Gastrocnemius medialis (tissue), 4 donors: ENCODE results near the gene ZNF710. TPM values are rescaled to one million over a fixed set of nuclear protein-coding genes. Genes with fewer than 3 reads are reported as not detected.

Source experiments
- ATAC-seq, 2 donors: fragments of 150-250 bp; one replicate each; pipeline ENCODE4 v1.9.1; 2016
- DNase-seq, 2 donors: peaks; one replicate each; pipeline ENCODE4 v3.0.0-alpha.2; 2019
- H3K27ac ChIP-seq, 4 donors: fragments of 200-600 bp; sonication (generic); 1 replicate in 1 of 4; 2 replicates in 3 of 4; pipeline ENCODE4 v1.5.1; 2016 to 2018; ENCODE audit warnings: mild to moderate bottlenecking in 2 of 4, moderate library complexity in 1 of 4
- H3K27me3 ChIP-seq, 3 donors: fragments of 200-600 bp; sonication (generic) in 2 of 3; 1 replicate in 1 of 3; 2 replicates in 2 of 3; pipeline versions ENCODE4 v1.5.1 to v1.6.0; 2016 to 2019; ENCODE audit warnings: mild to moderate bottlenecking in 1 of 3, moderate library complexity in 1 of 3
- H3K36me3 ChIP-seq, 2 donors: fragments of 200-600 bp; sonication (generic) in 1 of 2; one replicate each; pipeline ENCODE4 v1.5.1; 2017 to 2018
- H3K4me1 ChIP-seq, 2 donors: fragments of 200-600 bp; sonication (generic) in 1 of 2; one replicate each; pipeline ENCODE4 v1.5.1; 2016 to 2017; ENCODE audit warnings: mild to moderate bottlenecking in 2 of 2
- H3K4me3 ChIP-seq, 4 donors: fragments of 200-600 bp; sonication (generic) in 3 of 4; 1 replicate in 1 of 4; 2 replicates in 3 of 4; pipeline ENCODE4 v1.5.1; 2016 to 2019; ENCODE audit warnings: mild to moderate bottlenecking in 2 of 4
- H3K9me3 ChIP-seq, 3 donors: fragments of 200-600 bp; sonication (generic) in 2 of 3; 1 replicate in 1 of 3; 2 replicates in 2 of 3; pipeline ENCODE4 v1.5.1; 2016 to 2019
- POLR2A ChIP-seq, 2 donors: fragments of 450-650 bp; IDR thresholded peaks; one replicate each; pipeline ENCODE4 v1.6.1; 2017; ENCODE audit warnings: antibody characterized with exemption in 2 of 2, mild to moderate bottlenecking in 2 of 2, moderate library complexity in 2 of 2
- in situ Hi-C, 4 donors: fragments of 200-750 bp; cut with MboI; loops; one replicate each; pipeline versions ENCODE4 v1.15.0 to v1.8.0; 2017; ENCODE audit warnings: low sequenced_read_pairs in 4 of 4
- intact Hi-C: fragments of 100-400 bp; cut with DNase I; formaldehyde crosslinking; loops from one replicate; pipeline ENCODE4 v1.15.1; 2023; ENCODE audit warnings: low total_unique reads
- total RNA-seq, 4 donors: library from RNA; depleted of rRNA; stranded (reverse); fragments of >200 nt; gene quantifications; one replicate each; pipeline versions ENCODE4 v1.1.0 to v1.2.3, GENCODE V29; 2016
- TF ChIP-seq, protein P1 (sequence below), 5 experiments: fragments of 450-650 bp in 3 of 5; fragments of 200-600 bp in 2 of 5; sonication (generic) in 2 of 5; IDR thresholded peaks in 4 of 5; conservative IDR thresholded peaks in 1 of 5; 1 replicate in 4 of 5; 2 replicates in 1 of 5; pipeline ENCODE4 v1.5.1; 2016 to 2019; ENCODE audit warnings: antibody characterized with exemption in 5 of 5, mild to moderate bottlenecking in 3 of 5, moderate library complexity in 3 of 5

The ZNF710 gene
- total RNA-seq, 4 donors from 2014 or later: 2.6 to 5.4 (median 3.2) TPM

DNA sequence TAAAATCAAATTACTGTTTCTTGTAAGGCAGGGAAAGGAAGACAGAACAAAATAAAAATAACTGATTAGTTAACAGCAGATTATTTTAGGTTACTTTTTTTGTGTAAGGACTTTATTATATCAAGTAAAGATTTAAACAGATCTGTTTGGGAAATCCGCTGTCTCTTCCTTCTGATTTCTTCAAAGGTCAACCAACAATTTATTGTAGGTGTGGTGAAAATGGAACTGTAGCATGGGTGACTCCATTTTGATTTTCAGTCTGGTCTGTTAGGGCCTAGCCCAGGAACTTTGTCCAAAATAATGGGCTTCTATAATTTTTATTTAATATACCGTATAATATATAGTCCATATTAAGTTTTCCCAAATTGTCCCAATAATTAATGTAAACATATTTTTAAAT lies 114.7 kb downstream of the ZNF710 start:
- intact Hi-C loops (no loop called here), in situ Hi-C loops (no loop called here)
- ATAC-seq (no peak), DNase-seq (no peak)
- H3K4me1 ChIP-seq: no peaks in the 10 kb centered on the region
- no peak overlapping the region for H3K27ac ChIP-seq
- TF ChIP-seq, protein P1, sequence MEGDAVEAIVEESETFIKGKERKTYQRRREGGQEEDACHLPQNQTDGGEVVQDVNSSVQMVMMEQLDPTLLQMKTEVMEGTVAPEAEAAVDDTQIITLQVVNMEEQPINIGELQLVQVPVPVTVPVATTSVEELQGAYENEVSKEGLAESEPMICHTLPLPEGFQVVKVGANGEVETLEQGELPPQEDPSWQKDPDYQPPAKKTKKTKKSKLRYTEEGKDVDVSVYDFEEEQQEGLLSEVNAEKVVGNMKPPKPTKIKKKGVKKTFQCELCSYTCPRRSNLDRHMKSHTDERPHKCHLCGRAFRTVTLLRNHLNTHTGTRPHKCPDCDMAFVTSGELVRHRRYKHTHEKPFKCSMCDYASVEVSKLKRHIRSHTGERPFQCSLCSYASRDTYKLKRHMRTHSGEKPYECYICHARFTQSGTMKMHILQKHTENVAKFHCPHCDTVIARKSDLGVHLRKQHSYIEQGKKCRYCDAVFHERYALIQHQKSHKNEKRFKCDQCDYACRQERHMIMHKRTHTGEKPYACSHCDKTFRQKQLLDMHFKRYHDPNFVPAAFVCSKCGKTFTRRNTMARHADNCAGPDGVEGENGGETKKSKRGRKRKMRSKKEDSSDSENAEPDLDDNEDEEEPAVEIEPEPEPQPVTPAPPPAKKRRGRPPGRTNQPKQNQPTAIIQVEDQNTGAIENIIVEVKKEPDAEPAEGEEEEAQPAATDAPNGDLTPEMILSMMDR (IDR thresholded peaks at IDR 0.05 in 4 of 5, conservative IDR thresholded peaks at IDR 0.05 in 1 of 5): no peak
- TF ChIP-seq POLR2A (IDR thresholded peaks at IDR 0.05): no peak
- H3K27me3 ChIP-seq: no peaks in the 10 kb centered on the region
- H3K36me3 ChIP-seq: no peaks in the 10 kb centered on the region
- H3K9me3 ChIP-seq: no peaks in the 10 kb centered on the region
- H3K4me3 ChIP-seq: no peak overlapping the region

DNA sequence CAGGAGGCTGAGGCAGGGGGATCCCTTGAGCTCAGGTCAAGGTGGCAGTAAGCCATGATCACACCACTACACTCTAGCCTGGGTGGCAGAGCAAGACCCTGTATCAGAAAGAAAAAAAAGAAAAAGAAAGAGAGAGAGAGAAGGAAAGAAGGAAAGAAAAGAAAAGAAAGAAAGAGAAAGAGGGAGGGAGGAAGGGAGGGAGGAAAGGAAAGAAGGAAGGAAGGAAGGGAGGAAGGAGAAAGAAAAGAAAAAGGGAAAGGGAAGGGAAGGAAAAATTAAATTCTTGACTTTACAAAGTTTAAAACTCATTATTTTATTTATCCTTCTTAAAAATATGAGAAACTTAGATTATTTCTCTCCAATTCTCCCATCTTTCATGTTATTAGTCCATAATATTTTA lies 118.2 kb downstream of the ZNF710 start:
- no peak for DNase-seq
- Histone ChIP-seq H3K4me3 (no peak overlapping the region), H3K27me3 (no peaks in the 10 kb centered on the region), H3K4me1 (no peaks in the 10 kb centered on the region), H3K27ac (no peak overlapping the region), H3K9me3 (no peaks in the 10 kb centered on the region), H3K36me3 (no peaks in the 10 kb centered on the region)
- intact Hi-C loops (no loop called here), in situ Hi-C loops (no loop called here)
- TF ChIP-seq, protein P1 (IDR thresholded peaks at IDR 0.05 in 4 of 5, conservative IDR thresholded peaks at IDR 0.05 in 1 of 5): no peak
- no peak for TF ChIP-seq POLR2A (IDR thresholded peaks at IDR 0.05)
- ATAC-seq: no peak

DNA sequence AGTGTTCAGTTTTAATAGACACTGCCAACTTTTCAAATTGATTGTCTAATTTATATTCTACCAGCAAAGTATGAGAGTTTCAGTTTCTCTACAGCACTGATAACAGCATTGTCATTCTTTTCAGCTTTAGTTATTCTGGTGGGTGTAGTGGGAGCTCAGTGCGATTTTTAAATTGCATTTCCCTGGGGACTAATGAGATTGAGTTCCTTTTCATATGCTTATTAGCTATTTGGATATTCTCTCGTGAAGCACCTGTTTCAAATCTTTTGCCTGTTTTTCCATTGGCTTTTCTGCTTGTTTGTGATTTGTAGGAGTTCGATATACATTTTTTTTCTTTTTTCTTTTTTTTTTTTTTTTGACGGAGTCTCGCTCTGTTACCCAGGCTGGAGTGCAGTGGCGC lies 120.0 kb downstream of the ZNF710 start:
- intact Hi-C loops (no loop called here), in situ Hi-C loops (no loop called here)
- Histone ChIP-seq H3K4me3 (no peak overlapping the region), H3K36me3 (no peaks in the 10 kb centered on the region), H3K27ac (no peak overlapping the region), H3K4me1 (no peaks in the 10 kb centered on the region), H3K27me3 (no peaks in the 10 kb centered on the region), H3K9me3 (no peaks in the 10 kb centered on the region)
- DNase-seq (no peak), ATAC-seq (no peak)
- no peak for TF ChIP-seq POLR2A (IDR thresholded peaks at IDR 0.05)
- TF ChIP-seq, protein P1 (IDR thresholded peaks at IDR 0.05 in 4 of 5, conservative IDR thresholded peaks at IDR 0.05 in 1 of 5): no peak

DNA sequence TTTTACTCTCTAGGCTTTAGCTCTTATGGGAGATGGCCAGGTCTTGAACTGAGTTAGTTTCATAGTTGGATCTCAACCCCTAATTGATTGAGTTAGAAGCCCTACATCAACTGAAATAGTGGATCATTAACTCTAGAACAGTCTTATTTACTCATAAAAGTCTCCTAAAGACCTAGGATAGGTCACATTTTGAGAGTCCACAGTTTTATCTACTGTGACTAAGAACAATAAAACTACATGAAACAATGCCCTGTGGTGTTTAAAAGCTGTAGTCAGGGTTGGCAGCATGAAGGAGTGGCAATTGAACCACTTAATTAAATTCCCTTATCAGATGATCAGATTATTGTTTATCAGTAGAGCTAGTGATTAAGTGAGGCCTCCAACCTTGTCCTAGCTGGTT lies 123.4 kb downstream of the ZNF710 start:
- intact Hi-C loops: no loop called here
- in situ Hi-C loops: no loop called here
- no peak for ATAC-seq

More for the DNA sequence above, 123.4 kb downstream of the ZNF710 start:
- Histone ChIP-seq H3K27ac (no peak overlapping the region), H3K4me1 (peaks cover 8 to 18% of the 10 kb centered on the region in 2 donors), H3K36me3 (no peaks in the 10 kb centered on the region), H3K9me3 (no peaks in the 10 kb centered on the region), H3K4me3 (no peak overlapping the region), H3K27me3 (no peaks in the 10 kb centered on the region)
- no peak for DNase-seq
- no peak for TF ChIP-seq POLR2A (IDR thresholded peaks at IDR 0.05)
- TF ChIP-seq, protein P1 (IDR thresholded peaks at IDR 0.05 in 4 of 5, conservative IDR thresholded peaks at IDR 0.05 in 1 of 5): no peak
